NCI-H510A (cell line): Measurements from ENCODE around the gene ADAMTSL3.
"Not testable (repeated sequence)": the region's sequence is repeated elsewhere in the genome, so short reads cannot be mapped to it uniquely, and the experiment has no call there.

Experiments used
- DNase-seq: peaks from one replicate; lab custom pipeline; 2025; lab: John Stamatoyannopoulos, UW

The ADAMTSL3 gene

DNA sequence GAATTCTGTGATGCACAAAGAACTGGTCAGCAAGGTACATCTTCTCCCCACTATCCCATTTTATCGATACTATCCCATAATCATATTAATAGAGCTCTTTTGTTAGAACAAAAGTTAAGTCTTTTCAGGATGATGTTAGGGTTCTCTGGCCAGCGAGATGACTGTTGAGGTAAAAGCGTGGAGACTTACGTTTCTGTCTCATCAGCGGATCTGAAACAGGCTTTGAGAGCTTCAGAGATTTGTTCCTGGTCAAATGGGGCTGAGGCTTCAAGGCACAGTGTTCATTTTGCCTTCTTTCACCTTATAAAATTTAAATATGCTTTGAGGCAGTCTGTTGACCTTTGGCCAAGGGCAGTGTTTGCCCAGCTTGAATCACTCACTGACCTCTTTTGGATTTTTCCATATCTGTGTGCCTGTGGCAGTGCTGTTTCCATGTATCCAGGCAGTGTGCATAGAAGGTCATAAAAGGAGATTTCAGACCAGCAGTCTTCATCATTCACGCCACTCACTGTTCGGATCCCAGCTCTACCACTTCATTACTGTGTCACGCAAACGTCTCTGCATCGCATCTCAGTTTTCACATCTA lies 3.1 kb downstream of the ADAMTSL3 start:
- no peak for DNase-seq

DNA sequence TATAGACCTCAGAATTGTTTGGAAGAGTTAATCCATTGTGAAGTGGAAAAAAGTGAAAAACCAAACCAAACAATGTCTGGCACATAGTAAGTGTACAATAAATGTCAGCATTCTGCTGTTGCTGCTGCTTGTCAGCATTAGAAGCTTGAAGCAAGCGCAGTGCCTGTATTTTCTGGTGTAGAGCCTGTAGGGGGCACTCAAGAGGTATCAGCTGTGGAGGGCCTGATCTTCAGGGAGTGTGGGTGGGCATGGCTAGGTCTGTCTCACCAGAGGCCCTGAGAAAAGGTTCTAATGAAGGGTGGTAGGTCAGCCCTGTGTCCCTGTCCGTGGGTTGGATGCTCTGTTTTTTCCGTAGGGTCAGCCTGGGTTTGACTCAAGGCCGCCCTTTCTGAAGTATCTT lies 3.6 kb downstream of the ADAMTSL3 start:
- no peak for DNase-seq

DNA sequence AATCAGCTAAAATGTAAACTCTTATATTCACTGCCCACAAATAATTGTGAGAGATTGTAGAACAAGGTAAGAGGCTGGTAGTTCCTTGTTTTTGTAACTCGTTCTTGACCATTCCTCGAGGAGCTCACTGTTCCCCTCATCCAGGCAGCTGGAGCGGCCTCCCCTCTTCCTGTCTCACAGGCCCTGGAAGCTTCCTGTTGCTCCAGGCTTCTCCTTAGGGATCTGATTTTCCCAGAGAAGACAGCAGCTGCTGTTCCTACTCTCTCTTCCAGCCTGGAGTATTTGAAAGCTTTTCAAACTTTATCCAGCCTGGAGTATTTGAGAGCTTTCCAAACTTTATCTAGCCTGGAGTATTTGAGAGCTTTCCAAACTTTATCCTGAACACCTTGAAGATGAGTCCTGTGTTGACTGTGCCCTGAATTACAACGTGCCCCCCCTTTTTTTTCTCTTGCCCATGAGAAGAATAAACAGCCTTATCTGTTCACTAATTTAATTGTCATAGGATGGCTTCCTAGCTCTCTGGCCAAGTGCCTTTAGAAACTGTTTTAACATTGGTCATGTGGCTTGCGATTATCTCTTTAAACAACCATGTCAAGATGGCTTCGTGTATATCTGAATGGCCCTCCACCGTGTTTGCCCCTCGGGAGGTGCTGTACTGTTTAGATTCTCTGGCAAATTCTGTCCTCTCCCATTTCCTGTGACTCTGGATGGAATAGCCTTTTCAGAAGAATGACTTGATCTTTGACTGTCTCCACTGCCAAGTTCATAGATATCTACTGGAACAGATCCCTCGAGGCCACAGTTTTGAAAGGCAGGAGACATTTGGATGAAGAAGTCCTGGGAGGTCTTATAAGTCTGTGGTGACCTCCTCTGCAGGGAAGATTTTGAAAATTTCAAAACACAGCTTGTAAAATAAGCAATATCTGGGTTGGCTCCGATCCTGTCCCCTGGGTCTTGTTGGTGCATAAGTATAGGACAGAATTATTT lies 4.8 kb downstream of the ADAMTSL3 start:
- no peak for DNase-seq

DNA sequence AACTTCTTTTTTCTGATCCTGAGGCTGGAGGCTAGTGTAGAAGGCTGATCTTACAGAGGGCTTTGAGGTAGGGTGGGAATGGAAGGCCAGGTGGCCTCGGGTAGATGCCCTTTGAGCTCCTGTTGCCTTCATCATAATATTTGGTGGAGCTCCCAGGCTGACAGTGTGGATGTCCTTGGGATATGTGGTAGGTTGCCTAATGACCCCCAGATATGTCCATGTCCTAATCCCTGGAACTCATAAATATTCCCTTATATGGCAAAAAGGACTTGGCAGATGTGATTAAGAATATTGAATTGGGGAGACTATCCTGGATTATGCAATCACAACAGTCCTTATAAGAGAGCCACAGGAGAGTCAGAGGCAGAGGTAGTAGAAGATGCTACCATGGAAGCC lies 5.5 kb downstream of the ADAMTSL3 start:
- no peak for DNase-seq

DNA sequence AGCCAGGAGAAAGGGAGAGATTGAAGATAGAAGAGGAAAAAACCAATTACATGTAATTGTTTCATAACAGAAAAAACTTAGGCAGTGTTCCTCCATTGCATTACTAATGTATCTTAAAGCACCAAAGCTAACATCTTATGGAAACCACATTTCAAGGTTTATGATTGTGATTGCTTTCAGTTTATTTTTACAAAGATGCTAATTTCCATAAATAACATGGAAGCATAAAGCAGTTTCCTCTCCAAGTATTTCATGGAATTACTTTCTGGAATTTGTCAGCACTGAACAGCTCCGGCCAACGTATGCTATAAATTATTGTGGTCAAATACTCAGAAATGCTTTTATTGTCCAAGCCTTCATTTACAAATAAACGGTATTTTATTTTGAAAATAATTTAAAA lies 11.6 kb downstream of the ADAMTSL3 start:
- no peak for DNase-seq

DNA sequence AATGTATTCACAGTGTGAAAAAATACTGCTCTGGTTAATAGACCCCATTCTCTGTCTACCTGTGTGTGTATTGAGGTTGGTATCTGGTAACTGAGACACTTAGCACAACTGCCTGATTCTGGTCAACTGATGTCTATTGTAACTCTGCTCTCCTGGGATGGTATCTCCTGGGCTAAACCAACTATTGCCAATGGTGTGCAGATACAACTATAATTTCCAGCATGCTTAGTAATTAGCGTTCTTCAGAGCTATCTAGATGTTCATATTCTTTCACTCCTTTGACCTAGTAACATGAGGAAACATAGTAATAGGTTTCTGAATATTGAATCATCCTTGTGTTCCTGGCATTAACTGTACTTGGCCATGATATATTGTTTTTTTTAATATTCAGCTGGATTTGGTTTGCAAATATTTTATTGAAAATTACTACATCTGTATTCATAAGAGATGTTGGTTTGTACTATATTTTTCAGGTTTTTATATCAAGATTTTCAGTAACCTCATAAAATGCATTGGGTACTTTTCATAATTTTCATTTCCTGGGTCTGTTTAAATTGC lies 16.8 kb downstream of the ADAMTSL3 start:
- no peak for DNase-seq

DNA sequence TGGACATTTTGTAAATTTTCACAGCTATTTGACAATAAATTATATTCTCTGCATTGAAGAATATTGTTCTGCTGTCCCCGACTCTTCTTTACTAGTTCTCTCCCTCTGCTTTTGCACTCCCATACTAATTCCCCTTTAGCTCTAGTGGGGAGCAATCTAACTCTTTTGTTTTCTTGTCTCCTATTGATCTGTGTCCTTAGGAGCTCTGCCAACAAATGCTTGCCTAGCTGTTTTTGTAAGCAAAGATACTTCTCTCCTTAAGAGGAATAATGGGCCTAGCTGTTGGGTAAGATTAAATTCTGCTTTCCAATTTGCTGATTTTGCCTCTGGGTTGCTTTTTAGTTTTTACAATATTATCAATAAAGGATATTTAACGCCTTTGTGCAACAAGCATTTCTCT lies 17.7 kb downstream of the ADAMTSL3 start:
- no peak for DNase-seq

DNA sequence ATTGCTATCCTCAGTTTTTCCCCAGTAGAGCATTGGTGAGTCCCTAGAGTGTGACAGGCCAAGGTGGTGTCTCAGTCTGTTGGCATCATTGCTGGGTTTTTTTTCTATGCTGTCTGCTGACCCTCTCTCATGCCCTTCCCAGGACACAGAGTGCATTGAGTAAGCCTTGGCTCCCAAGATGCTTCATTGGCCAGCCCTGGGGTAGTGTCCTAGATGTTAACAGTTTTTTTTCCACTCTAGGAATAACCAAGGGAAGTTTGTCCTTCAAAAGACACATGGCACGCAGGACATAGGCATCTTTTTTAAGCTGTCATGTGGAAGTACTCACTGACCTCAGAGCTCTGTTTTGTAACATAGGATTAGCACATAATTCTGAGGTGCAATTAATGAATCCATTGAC lies 19.5 kb downstream of the ADAMTSL3 start:
- DNase-seq: no peak

DNA sequence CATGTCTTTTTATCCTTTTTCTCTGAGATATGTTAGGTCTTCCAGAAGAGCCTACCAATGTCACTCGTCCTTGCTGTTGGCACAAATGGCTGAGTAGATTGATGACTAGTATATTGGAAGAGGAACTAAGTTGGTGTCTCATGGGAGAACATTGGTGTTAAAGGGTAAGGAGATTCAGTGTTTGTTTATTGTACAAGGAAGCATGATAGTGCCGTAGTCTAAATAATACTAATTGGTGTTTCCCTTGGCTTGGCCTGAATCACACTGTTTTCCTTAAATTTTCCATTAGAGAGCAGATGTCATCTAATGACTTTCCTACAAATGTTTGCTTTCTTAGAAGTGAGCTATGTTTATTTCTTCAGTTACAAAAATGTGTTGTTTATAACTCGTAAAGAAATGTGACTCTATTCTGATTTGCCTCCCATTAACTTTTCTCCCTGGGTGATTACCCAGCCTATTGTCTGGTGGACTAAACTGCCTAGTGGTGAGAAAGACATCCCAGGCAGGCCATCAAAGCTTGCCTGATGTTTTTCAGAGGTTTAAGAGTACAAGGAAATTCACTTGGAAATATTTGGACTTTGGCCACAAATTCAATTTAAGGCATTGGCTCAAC lies 28.7 kb downstream of the ADAMTSL3 start:
- no peak for DNase-seq

DNA sequence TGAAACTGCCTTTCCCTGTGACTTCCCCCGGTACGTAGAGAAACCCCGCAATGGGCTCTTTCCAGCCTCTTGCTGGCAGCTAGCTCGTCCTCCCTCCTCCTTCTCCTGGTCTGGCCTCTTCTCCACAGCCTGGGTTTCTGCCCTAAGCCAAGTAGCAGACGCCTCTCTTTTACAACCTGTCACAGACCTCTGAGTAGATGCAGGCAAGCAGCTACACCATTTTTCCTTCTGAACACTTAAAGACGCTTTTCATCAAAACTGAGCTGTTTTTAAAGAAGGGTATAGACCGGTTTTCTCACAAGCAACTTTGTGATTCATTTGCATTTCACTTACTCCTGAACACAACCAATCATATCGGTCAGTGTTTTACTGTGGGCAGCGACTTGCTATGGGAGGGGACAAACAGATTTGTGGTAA lies 32.0 kb downstream of the ADAMTSL3 start:
- DNase-seq: no peak

DNA sequence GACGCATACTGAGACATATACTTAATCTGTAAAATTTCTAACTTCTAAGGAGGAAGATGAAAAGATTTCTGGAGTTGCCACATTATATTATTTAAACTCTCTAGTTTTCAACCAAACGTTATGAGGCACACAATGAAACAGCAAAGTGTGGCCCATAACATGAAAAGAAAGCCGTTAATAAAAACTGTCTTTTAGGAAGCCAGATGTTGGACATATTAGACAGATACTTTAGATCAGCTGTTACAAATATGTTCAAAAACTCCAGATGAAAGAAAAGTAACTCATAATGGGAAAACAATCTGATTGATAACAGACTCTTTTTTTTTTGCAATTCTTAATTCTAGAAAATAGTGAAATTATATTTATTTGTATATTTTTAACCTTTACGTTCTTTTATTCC lies 34.3 kb downstream of the ADAMTSL3 start:
- no peak for DNase-seq

DNA sequence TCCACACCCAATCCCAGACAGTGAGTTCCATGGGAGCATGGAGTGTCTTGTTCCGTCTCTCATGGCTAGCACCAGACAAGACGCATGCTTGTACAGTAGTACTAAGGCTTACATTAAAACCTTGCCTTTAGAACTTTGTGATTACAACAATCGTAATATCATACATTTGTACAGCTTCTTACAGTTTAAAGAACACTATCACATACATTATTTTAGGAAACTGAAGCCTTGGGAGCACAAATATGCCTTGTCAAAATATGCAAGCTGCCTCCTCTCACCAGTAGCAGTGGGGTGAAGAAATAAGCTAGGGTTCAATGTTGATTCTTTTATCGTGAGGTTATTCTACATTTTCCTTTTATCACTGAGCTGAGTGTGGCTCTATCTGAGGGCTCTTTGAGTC lies 36.8 kb downstream of the ADAMTSL3 start:
- no peak for DNase-seq

DNA sequence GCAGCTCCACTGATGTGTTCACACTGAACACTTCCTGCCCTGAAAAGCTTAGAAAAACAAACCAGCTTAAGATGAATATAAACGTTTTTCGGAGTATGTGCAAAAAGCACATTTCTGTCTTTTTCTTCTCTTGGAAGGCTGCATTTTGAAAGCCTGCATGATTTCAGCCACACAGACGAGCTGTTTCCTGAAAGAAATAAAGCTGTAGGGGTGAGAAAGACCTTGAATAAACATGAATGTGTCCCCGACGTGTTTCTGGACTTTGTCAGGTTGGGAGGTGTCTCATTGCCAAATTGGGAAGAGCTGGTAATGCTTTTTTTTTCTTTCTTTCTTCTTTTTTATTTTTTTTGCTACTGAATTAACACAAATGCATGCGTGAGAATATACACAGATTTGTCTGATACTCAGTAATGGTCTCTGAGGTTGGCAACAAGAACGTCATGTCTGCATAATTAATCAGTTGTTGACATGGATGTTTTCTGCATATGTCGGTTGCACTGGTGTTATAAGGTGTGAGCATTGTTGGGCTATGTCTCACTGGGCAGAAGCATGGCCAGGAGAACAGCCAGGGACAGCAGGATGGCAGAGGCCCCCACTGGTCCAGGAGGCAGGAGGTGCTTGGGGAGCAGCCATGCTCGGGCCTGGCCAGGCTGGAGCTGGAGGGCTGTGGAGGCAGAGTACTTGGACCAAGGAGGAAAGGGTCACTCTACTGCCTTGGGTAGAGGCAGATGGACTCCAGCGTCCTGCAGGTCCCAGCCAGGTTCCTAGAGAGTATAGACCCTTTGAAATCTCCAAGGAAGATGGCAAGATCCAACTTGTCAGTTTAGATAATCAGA lies 39.0 kb downstream of the ADAMTSL3 start:
- no peak for DNase-seq

DNA sequence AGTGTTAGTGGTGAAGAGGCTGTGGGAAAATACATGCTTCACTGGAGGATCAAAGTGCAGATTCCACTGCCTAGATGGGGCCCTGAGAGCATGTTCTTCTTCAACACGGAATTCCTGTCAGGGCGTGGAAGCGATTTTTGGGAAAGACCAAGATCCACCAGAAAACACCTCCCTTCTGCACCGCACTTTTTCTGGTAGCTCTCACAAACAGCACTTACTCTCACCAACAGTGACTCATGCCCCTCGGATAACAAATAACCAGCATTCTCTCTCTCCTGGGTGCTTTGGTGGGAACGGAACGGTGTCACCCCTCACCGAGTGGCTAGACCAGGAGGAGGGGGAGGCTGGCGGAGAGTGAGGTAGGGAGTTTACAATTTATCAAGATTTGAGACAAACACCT lies 40.1 kb downstream of the ADAMTSL3 start:
- no peak for DNase-seq

DNA sequence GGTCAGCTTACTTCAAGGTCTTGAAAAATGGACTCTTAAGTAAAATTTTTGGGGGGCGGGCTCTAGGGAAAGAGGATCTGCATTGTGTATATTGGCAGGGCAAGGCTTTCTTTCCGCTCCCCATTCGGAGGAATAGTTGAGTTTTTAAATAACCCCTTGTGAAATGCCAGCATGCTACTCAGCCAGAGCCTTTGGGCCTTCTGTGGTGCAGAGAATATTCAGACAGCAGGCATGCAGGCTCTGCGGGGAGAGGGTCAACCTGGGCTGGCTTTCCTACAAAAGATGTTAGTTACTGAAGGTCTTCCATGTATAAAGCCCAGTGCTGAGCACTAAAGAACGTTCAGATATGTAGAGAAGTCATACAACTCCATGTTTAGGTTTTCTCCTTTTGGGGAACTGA lies 40.6 kb downstream of the ADAMTSL3 start:
- no peak for DNase-seq

DNA sequence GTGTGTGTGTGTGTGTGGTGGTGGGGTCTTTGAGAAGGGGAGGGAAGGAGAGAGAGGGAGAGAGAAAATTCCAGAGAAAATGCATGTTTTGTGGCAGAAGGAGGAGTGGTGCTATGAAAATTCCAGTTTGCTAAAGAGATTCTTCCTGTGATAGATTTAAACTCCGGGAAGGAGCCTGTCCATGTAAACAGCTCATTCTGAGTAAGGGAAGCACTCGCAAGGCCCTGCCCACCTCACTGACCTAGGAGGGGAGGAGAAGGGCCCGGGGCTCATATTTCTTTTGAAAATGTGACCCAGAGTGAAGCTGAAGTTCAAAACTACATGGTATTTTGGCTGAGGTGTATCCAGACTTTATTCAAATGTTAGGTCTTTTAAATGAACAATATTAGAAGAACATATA lies 41.3 kb downstream of the ADAMTSL3 start:
- DNase-seq: no peak

DNA sequence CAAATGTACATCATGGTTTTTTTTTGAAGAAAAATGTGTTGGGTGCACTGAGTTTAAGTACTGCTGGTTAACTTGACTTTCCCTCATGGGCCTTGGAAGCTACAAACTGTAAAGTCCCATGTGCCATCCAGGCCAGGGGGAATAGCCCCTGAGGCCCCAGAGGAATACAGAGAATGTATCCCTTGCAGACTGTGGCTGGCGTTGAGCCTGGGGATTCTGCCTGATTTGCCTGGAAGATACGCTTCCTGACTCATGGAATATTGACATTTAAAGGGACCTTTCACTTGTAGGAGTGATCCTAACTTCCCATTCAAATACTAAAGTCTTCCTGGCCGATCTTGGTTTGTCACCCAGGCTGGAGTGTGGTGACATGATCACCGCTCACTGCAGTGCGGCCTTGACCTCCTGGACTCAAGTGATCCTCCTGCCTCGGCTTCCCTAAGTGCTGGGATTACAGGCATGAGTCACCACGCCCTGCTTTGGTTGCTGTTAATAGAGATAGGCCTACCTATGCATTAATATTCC lies 42.0 kb downstream of the ADAMTSL3 start:
- DNase-seq: no peak

DNA sequence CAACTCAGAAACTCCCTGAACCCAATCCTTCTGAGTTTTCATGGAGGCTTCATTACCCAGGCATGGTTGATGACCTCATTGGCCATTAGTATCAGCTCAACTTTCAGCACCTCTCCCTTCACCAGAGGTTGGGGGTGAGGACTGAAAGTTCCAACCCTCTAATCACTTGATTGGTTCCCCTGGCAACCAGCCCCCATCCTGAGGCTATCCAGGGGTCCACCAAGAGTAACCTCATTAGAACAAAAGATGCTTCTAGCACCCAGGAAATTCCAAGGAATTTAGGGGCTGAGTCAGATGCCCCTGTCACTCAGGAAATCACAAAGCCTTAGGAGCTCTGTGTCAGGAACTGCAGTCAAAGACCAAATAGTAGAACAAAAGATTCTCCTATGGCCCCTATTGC lies 43.8 kb downstream of the ADAMTSL3 start:
- DNase-seq: no peak

DNA sequence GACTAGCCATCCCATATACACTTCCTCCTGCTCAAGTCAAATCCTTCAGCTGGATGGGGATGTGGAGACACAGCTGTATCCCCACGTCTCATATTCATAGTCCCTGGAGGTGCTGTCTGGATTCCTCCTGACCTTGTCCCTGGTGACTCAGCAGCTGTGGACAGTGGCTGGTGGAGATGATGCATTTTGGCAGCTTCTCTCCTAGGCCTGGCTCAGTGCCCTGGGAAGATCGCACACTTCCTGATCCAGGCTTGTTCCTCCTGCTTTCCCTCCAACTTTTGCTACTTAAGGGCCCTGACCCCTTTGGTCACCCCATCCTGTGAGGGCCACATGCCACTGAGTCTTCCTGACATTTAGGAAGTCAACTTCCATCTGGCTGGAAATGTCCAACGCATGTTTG lies 44.4 kb downstream of the ADAMTSL3 start:
- no peak for DNase-seq

DNA sequence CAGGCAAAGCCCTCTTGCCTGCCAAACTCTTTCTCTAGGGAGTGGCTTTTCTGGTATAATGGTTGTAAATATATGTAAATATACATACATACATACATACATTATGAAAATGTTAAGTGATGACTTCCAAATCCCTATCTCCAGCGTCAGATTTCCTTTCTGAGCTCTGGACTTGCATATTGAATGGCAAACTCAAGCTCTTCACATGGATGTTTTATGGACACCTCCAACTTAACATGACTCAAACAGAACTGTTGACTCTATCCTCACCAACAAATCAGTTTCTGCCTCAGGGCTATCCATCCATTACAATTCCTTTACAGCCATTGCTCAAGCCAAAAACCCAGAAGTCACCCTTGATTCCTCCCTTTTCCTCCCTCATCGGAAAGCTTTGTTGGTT lies 45.1 kb downstream of the ADAMTSL3 start:
- no peak for DNase-seq

DNA sequence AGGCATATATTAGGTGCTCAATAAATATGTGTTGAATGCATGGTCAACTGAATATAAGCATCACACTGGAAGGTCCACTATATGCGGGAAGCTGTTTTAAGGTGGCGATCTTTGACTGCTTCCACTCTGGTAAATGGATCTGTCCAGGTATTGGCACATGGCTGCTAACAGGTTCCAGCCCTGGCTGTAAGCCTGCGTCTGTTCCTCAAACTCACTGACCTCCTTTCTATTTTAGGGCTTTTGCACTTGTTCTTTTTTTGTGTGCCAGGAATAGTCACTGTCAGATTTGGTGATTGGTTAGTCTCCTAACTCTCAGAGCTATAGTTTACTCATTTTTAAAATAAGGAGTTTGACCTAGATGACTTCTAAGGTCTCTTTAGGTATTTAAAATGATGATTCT lies 46.2 kb downstream of the ADAMTSL3 start:
- no peak for DNase-seq

DNA sequence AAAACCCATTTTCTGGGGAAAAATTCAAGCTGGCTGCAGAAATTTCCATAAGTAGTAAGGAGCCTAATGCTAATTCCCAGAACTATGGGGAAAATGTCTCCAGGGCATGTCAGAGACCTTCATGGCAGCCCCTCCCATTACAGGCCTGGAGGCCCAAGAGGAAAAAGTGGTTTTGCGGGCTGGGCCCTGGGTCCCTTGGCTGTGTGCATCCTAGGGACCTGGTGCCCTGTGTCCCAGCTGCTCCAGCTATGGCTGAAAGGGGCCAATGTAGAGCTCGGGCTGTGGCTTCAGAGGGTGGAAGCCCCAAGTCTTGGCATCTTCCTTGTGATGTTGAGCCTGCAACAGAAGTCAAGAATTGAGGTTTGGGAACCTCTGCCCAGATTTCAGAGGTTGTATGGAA lies 48.4 kb downstream of the ADAMTSL3 start:
- DNase-seq: not testable (repeated sequence)
